ENCODE measurements around the gene ZFY. TPM values are rescaled to one million over a fixed set of nuclear protein-coding genes. Genes with fewer than 3 reads are reported as not detected.
"Not testable (repeated sequence)": the region's sequence is repeated elsewhere in the genome, so short reads cannot be mapped to it uniquely, and the experiment has no call there.

The ZFY gene
- total RNA-seq, 2 experiments from 2014 or later: 12.7 to 14.7 TPM

- ATAC-seq (no peak), DNase-seq (no peak)
- peaks cover 23% of the 10 kb centered on the region for H3K36me3 Mint-ChIP-seq (ENCODE audit: low read depth)
- CTCF ChIA-PET: no interaction called here
- no peaks in the 10 kb centered on the region for H3K4me1 Mint-ChIP-seq (ENCODE audit: low read depth)
- H3K27ac Mint-ChIP-seq: no peak overlapping the region
- POLR2A ChIA-PET: no interaction called here
- no peaks in the 10 kb centered on the region for H3K9me3 Mint-ChIP-seq (ENCODE audit: insufficient read depth)
- no peak overlapping the region for H3K4me3 Mint-ChIP-seq
- H3K27me3 Mint-ChIP-seq (ENCODE audit: low read depth): no peaks in the 10 kb centered on the region
These were observed 44.1 kb downstream of the ZFY start for GRCh38 chrY:2979283-2979682.

GRCh38 chrY:2984491-2984890 lies 49.3 kb downstream of the ZFY start:
- ATAC-seq (no peak), DNase-seq (no peak)
- POLR2A ChIA-PET: no interaction called here
- no peaks in the 10 kb centered on the region for H3K4me1 Mint-ChIP-seq (ENCODE audit: low read depth)
- CTCF ChIA-PET: no interaction called here
- H3K36me3 Mint-ChIP-seq (ENCODE audit: low read depth): peaks cover 2% of the 10 kb centered on the region
- no peak overlapping the region for H3K27ac Mint-ChIP-seq
- H3K27me3 Mint-ChIP-seq (ENCODE audit: low read depth): no peaks in the 10 kb centered on the region
- no peaks in the 10 kb centered on the region for H3K9me3 Mint-ChIP-seq (ENCODE audit: insufficient read depth)
- no peak overlapping the region for H3K4me3 Mint-ChIP-seq

- not testable (repeated sequence) for DNase-seq; H3K4me3 Mint-ChIP-seq; H3K4me1 Mint-ChIP-seq (ENCODE audit: low read depth); H3K9me3 Mint-ChIP-seq (ENCODE audit: insufficient read depth); ATAC-seq; H3K27me3 Mint-ChIP-seq (ENCODE audit: low read depth); H3K36me3 Mint-ChIP-seq (ENCODE audit: low read depth); H3K27ac Mint-ChIP-seq
- ChIA-PET POLR2A (interaction anchor here (0.7 kb wide), 1 partner anchor 36 kb away, joined by 3 read pairs; no protein-coding TSS in a partner anchor), CTCF (interaction anchor here (1.1 kb wide), 1 partner anchor 15 kb away, joined by 3 read pairs; no protein-coding TSS in a partner anchor)
These were observed 52.0 kb downstream of the ZFY start for GRCh38 chrY:2987178-2987577.

GRCh38 chrY:2997369-2997768 lies 62.2 kb downstream of the ZFY start:
- H3K27ac Mint-ChIP-seq; H3K9me3 Mint-ChIP-seq (ENCODE audit: insufficient read depth); H3K36me3 Mint-ChIP-seq (ENCODE audit: low read depth); H3K4me3 Mint-ChIP-seq; CTCF ChIA-PET; ATAC-seq; DNase-seq; POLR2A ChIA-PET; H3K27me3 Mint-ChIP-seq (ENCODE audit: low read depth): not testable (repeated sequence)
- peaks cover 13% of the 10 kb centered on the region for H3K4me1 Mint-ChIP-seq (ENCODE audit: low read depth)

GRCh38 chrY:3002190-3002589 lies 67.0 kb downstream of the ZFY start:
- ChIA-PET CTCF (interaction anchor here (1.0 to 1.8 kb wide), 3 partner anchors 14 to 65 kb away, joined by 3 to 6 read pairs (median 3); no protein-coding TSS in a partner anchor), POLR2A (interaction anchor here (0.9 to 1.9 kb wide), 2 partner anchors 9 to 66 kb away, joined by 3 to 6 read pairs; no protein-coding TSS in a partner anchor)
- Mint-ChIP-seq H3K4me1 (ENCODE audit: low read depth) (peaks cover 44% of the 10 kb centered on the region), H3K36me3 (ENCODE audit: low read depth) (peaks cover 12% of the 10 kb centered on the region), H3K27ac (peak overlapping the region; percentile 97), H3K4me3 (peak overlapping the region; percentile 86), H3K9me3 (ENCODE audit: insufficient read depth) (no peaks in the 10 kb centered on the region), H3K27me3 (ENCODE audit: low read depth) (no peaks in the 10 kb centered on the region)
- no peak for DNase-seq
- no peak for ATAC-seq

GRCh38 chrY:3002680-3003515 lies 67.7 kb downstream of the ZFY start:
- H3K27me3 Mint-ChIP-seq (ENCODE audit: low read depth): no peaks in the 10 kb centered on the region
- peaks cover 12% of the 10 kb centered on the region for H3K36me3 Mint-ChIP-seq (ENCODE audit: low read depth)
- no peaks in the 10 kb centered on the region for H3K9me3 Mint-ChIP-seq (ENCODE audit: insufficient read depth)
- peak; percentile 47 for ATAC-seq
- peak overlapping the region; percentile 97 for H3K27ac Mint-ChIP-seq
- DNase-seq: peak; percentile 33
- peaks cover 46% of the 10 kb centered on the region for H3K4me1 Mint-ChIP-seq (ENCODE audit: low read depth)
- peak overlapping the region; percentile 86 for H3K4me3 Mint-ChIP-seq
- ChIA-PET CTCF (interaction anchor here (1.0 to 1.8 kb wide), 3 partner anchors 15 to 66 kb away, joined by 3 to 6 read pairs (median 3); no protein-coding TSS in a partner anchor), POLR2A (interaction anchor here (0.6 to 1.9 kb wide), 3 partner anchors 9 to 68 kb away, joined by 3 to 6 read pairs (median 4); partner anchors contain the start of gene ZFY)

- DNase-seq: no peak
- Mint-ChIP-seq H3K27ac (peak overlapping the region; percentile 97), H3K36me3 (ENCODE audit: low read depth) (peaks cover 13% of the 10 kb centered on the region), H3K27me3 (ENCODE audit: low read depth) (no peaks in the 10 kb centered on the region), H3K9me3 (ENCODE audit: insufficient read depth) (no peaks in the 10 kb centered on the region), H3K4me3 (peak overlapping the region; percentile 86), H3K4me1 (ENCODE audit: low read depth) (peaks cover 46% of the 10 kb centered on the region)
- POLR2A ChIA-PET: interaction anchor here (1.7 to 1.9 kb wide), 2 partner anchors 67 to 68 kb away, joined by 4 to 6 read pairs; partner anchors contain the start of gene ZFY
- ATAC-seq: peak; percentile 68
- CTCF ChIA-PET: interaction anchor here (1.8 kb wide), 1 partner anchor 67 kb away, joined by 6 read pairs; no protein-coding TSS in a partner anchor
These were observed 68.3 kb downstream of the ZFY start for GRCh38 chrY:3003516-3003830.

GRCh38 chrY:3003846-3004245 lies 68.7 kb downstream of the ZFY start:
- Mint-ChIP-seq H3K4me1 (ENCODE audit: low read depth) (peaks cover 46% of the 10 kb centered on the region), H3K27ac (peak overlapping the region; percentile 97), H3K4me3 (peak overlapping the region; percentile 86), H3K36me3 (ENCODE audit: low read depth) (peaks cover 13% of the 10 kb centered on the region), H3K9me3 (ENCODE audit: insufficient read depth) (no peaks in the 10 kb centered on the region), H3K27me3 (ENCODE audit: low read depth) (no peaks in the 10 kb centered on the region)
- POLR2A ChIA-PET: interaction anchor here (1.7 kb wide), 1 partner anchor 69 kb away, joined by 4 read pairs; the partner anchor contains the start of gene ZFY
- DNase-seq (peak; percentile 58), ATAC-seq (peak; percentile 71)
- CTCF ChIA-PET: interaction anchor here (1.8 kb wide), 1 partner anchor 67 kb away, joined by 6 read pairs; no protein-coding TSS in a partner anchor

- POLR2A ChIA-PET; DNase-seq; ATAC-seq; CTCF ChIA-PET; H3K27me3 Mint-ChIP-seq (ENCODE audit: low read depth); H3K27ac Mint-ChIP-seq; H3K9me3 Mint-ChIP-seq (ENCODE audit: insufficient read depth); H3K4me3 Mint-ChIP-seq: not testable (repeated sequence)
- Mint-ChIP-seq H3K36me3 (ENCODE audit: low read depth) (peaks cover 16% of the 10 kb centered on the region), H3K4me1 (ENCODE audit: low read depth) (peaks cover 42% of the 10 kb centered on the region)
These were observed 70.8 kb downstream of the ZFY start for GRCh38 chrY:3006031-3006430.

- Mint-ChIP-seq H3K36me3 (ENCODE audit: low read depth) (peaks cover 16% of the 10 kb centered on the region), H3K9me3 (ENCODE audit: insufficient read depth) (no peaks in the 10 kb centered on the region), H3K27ac (no peak overlapping the region), H3K27me3 (ENCODE audit: low read depth) (no peaks in the 10 kb centered on the region), H3K4me1 (ENCODE audit: low read depth) (peaks cover 26% of the 10 kb centered on the region), H3K4me3 (no peak overlapping the region)
- no peak for DNase-seq
- ATAC-seq: no peak
- POLR2A ChIA-PET: no interaction called here
- CTCF ChIA-PET: no interaction called here
These were observed 72.8 kb downstream of the ZFY start for GRCh38 chrY:3007967-3008366.

GRCh38 chrY:3012226-3012625 lies 77.0 kb downstream of the ZFY start:
- Mint-ChIP-seq H3K4me3 (no peak overlapping the region), H3K4me1 (ENCODE audit: low read depth) (peaks cover 2% of the 10 kb centered on the region), H3K9me3 (ENCODE audit: insufficient read depth) (no peaks in the 10 kb centered on the region), H3K27ac (no peak overlapping the region), H3K36me3 (ENCODE audit: low read depth) (peaks cover 9% of the 10 kb centered on the region), H3K27me3 (ENCODE audit: low read depth) (no peaks in the 10 kb centered on the region)
- DNase-seq (no peak), ATAC-seq (no peak)
- POLR2A ChIA-PET: no interaction called here
- CTCF ChIA-PET: no interaction called here

- ChIA-PET CTCF (no interaction called here), POLR2A (no interaction called here)
- Mint-ChIP-seq H3K36me3 (ENCODE audit: low read depth) (peaks cover 7% of the 10 kb centered on the region), H3K4me3 (no peak overlapping the region), H3K27me3 (ENCODE audit: low read depth) (no peaks in the 10 kb centered on the region), H3K9me3 (ENCODE audit: insufficient read depth) (no peaks in the 10 kb centered on the region), H3K27ac (no peak overlapping the region), H3K4me1 (ENCODE audit: low read depth) (no peaks in the 10 kb centered on the region)
- DNase-seq (no peak), ATAC-seq (no peak)
These were observed 81.4 kb downstream of the ZFY start for GRCh38 chrY:3016594-3016993.

All from activated CD8-positive, alpha-beta T cell treated with anti-CD3 and anti-CD28 coated beads, Interleukin-2, amount 10 ng/mL, durations not matched to agents 7 days and 5 days (primary cell).